GM19372 (cell line): ENCODE results near the gene TSC22D3.

ENCODE experiments used
- ATAC-seq: cut with Tn5 transposase; IDR thresholded peaks from one replicate; pipeline ENCODE4 v1.9.1; 2021; ENCODE audit warnings: mild to moderate bottlenecking, low read depth, moderate library complexity; ENCODE audit not compliant: unreplicated experiment

TSC22D3 gene

DNA sequence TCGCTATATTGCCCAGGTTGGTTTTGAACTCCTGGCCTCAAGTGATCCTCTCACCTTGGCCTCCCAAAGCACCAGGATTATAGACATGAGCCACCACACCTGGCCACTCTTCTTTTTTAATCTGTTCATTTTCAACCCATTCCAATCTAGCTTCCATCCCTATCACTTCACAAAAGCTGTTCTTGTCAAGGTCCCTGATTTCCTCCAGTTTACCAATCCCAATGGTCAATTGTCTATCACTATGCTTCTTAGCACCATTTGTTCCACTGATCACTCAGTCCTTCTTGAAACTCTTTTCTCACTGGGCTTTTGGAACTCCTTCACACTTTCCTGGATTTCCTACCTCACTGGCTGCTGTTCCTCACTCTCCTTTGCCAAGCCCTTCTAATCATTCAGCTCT is 108.7 kb downstream of the TSC22D3 start:
- ATAC-seq: no peak
